ENCODE results near the gene ZNF180.

GRCh38 chr19:44430956-44431355 is 69.4 kb downstream of the ZNF180 start:
- TF ChIP-seq CTCF (IDR thresholded peaks at IDR 0.05 in 8 of 11, conservative IDR thresholded peaks at IDR 0.05 in 3 of 11) (no peak), POLR2A (IDR thresholded peaks at IDR 0.05) (no peak), POLR2AphosphoS5 (IDR thresholded peaks at IDR 0.05) (no peak)

All from spleen (tissue), 7 donors.